HepG2 (cell line): ENCODE data around the gene ELK1. TPM values are rescaled to one million over a fixed set of nuclear protein-coding genes. Genes with fewer than 3 reads are reported as not detected.

ENCODE experiments used
- ATAD3A ChIP-seq: sonication (generic); formaldehyde crosslinking; IDR thresholded peaks from 2 replicates; pipeline ENCODE4 v1.4.0; 2020; ENCODE audit warnings: missing genetic modification reagents
- FOXM1 ChIP-seq: sonication (generic); formaldehyde crosslinking; IDR thresholded peaks from 2 replicates; pipeline ENCODE4 v1.5.0; 2020; ENCODE audit warnings: missing genetic modification reagents
- HDAC6 ChIP-seq: fragments of 200-600 bp; sonication (generic); IDR thresholded peaks from 2 replicates; pipeline ENCODE4 v1.7.0; 2017; ENCODE audit warnings: mild to moderate bottlenecking, antibody characterized with exemption, low read length, low read depth
- HOXA5 ChIP-seq: sonication (generic); formaldehyde crosslinking; IDR thresholded peaks from 2 replicates; pipeline ENCODE4 v1.4.0; 2020; ENCODE audit warnings: missing genetic modification reagents
- JARID2 ChIP-seq: sonication (generic); formaldehyde crosslinking; IDR thresholded peaks from 2 replicates; pipeline ENCODE4 v1.8.1; 2023; ENCODE audit warnings: missing genetic modification reagents, inconsistent platforms; ENCODE audit not compliant: insufficient replicate concordance
- JUNB ChIP-seq: sonication (generic); formaldehyde crosslinking; IDR thresholded peaks from 2 replicates; pipeline ENCODE4 v1.8.0; 2022; ENCODE audit warnings: missing genetic modification reagents, mild to moderate bottlenecking, borderline replicate concordance
- KAT2B ChIP-seq: fragments of 150-350 bp; IDR thresholded peaks from 2 replicates; pipeline ENCODE4 v1.6.1; 2014; ENCODE audit warnings: low read depth, low read length, borderline replicate concordance
- KLF16 ChIP-seq, 2 experiments: sonication (generic) in 1 of 2; formaldehyde crosslinking in 1 of 2; IDR thresholded peaks; 2 replicates each; pipeline versions ENCODE4 v1.6.1 to v1.8.0; 2016 to 2023; ENCODE audit warnings: missing genetic modification reagents in 2 of 2, missing compliant biosample characterization in 1 of 2
- KLF6 ChIP-seq: IDR thresholded peaks from 2 replicates; pipeline ENCODE4 v1.8.0; 2016; ENCODE audit warnings: missing biosample characterization, missing genetic modification reagents
- NFKB2 ChIP-seq: sonication (generic); formaldehyde crosslinking; IDR thresholded peaks from 2 replicates; pipeline ENCODE4 v1.4.0; 2020; ENCODE audit warnings: missing genetic modification reagents, borderline replicate concordance
- PHF20 ChIP-seq: sonication (generic); formaldehyde crosslinking; IDR thresholded peaks from 2 replicates; pipeline ENCODE4 v1.5.0; 2020; ENCODE audit warnings: mild to moderate bottlenecking, missing genetic modification reagents
- PHF8 ChIP-seq: sonication (generic); formaldehyde crosslinking; IDR thresholded peaks from 2 replicates; pipeline ENCODE4 v1.5.0; 2020; ENCODE audit warnings: missing genetic modification reagents
- RFX1 ChIP-seq: fragments of 450-650 bp; IDR thresholded peaks from 2 replicates; pipeline ENCODE4 v1.6.1; 2017
- ZFP36 ChIP-seq: fragments of 150-350 bp; IDR thresholded peaks from 2 replicates; pipeline ENCODE4 v1.6.1; 2018; ENCODE audit warnings: borderline replicate concordance, low read length, low read depth; ENCODE audit not compliant: partially characterized antibody
- ZNF12 ChIP-seq: sonication (generic); formaldehyde crosslinking; IDR thresholded peaks from 2 replicates; pipeline ENCODE4 v1.5.0; 2020; ENCODE audit warnings: missing genetic modification reagents
- ZNF331 ChIP-seq: sonication (generic); formaldehyde crosslinking; IDR thresholded peaks from 2 replicates; pipeline ENCODE4 v1.4.0; 2020; ENCODE audit warnings: missing genetic modification reagents
- ZNF549 ChIP-seq: sonication (generic); formaldehyde crosslinking; IDR thresholded peaks from 2 replicates; pipeline ENCODE4 v1.5.0; 2020; ENCODE audit warnings: missing genetic modification reagents
- ZNF672 ChIP-seq: sonication (generic); formaldehyde crosslinking; IDR thresholded peaks from 2 replicates; pipeline ENCODE4 v1.8.1; 2022; ENCODE audit warnings: missing genetic modification reagents
- ZNF713 ChIP-seq: sonication (generic); formaldehyde crosslinking; IDR thresholded peaks from 2 replicates; pipeline ENCODE4 v1.4.0; 2020; ENCODE audit warnings: mild to moderate bottlenecking, missing genetic modification reagents
- ZNF749 ChIP-seq: sonication (generic); formaldehyde crosslinking; IDR thresholded peaks from 2 replicates; pipeline ENCODE4 v1.8.0; 2022; ENCODE audit warnings: mild to moderate bottlenecking, missing genetic modification reagents, moderate library complexity, borderline replicate concordance
- ZSCAN31 ChIP-seq: sonication (generic); formaldehyde crosslinking; IDR thresholded peaks from 2 replicates; pipeline ENCODE4 v1.5.0; 2020; ENCODE audit warnings: low read depth, mild to moderate bottlenecking, missing genetic modification reagents
- polyA plus RNA-seq, 8 experiments: library from polyadenylated mRNA; depleted of rRNA in 3 of 8; stranded (reverse) in 7 of 8; unstranded in 1 of 8; fragments of >200 nt; fragmentation: Illumina TruSeq in 4 of 8; extraction: Trizol in 4 of 8; gene quantifications; 2 replicates each; pipeline versions ENCODE4 v1.2.1 to v1.2.3, GENCODE V29; 2011 to 2016; ENCODE audit warnings: low read depth in 4 of 8, missing spikeins in 1 of 8, mixed read lengths in 1 of 8; ENCODE audit not compliant: insufficient read depth in 1 of 8
- total RNA-seq, 5 experiments: library from RNA; depleted of rRNA; stranded (reverse); fragments of >200 nt; fragmentation: Illumina TruSeq; extraction: Trizol; gene quantifications; 2 replicates each; pipeline ENCODE4 v1.2.3, GENCODE V29; 2016; ENCODE audit warnings: low read depth in 1 of 5
- TF ChIP-seq, protein P1 (sequence below): sonication (generic); formaldehyde crosslinking; IDR thresholded peaks from 2 replicates; pipeline ENCODE4 v1.4.0; 2020; ENCODE audit warnings: mild to moderate bottlenecking, missing genetic modification reagents
- TF ChIP-seq, protein P2 (sequence below): sonication (generic); formaldehyde crosslinking; IDR thresholded peaks from 2 replicates; pipeline ENCODE4 v1.4.0; 2020; ENCODE audit warnings: mild to moderate bottlenecking, missing genetic modification reagents
- TF ChIP-seq, protein P3 (sequence below): IDR thresholded peaks from 2 replicates; pipeline ENCODE4 v1.6.1; 2016; ENCODE audit warnings: control low read depth
- TF ChIP-seq, protein P4 (sequence below): sonication (generic); formaldehyde crosslinking; IDR thresholded peaks from 2 replicates; pipeline ENCODE4 v1.9.0; 2021; ENCODE audit warnings: missing genetic modification reagents, borderline replicate concordance

The ELK1 gene
- total and polyA plus RNA-seq, 2 of the 13 experiments (the other 11 are each of a cell fraction or from before 2014, with no cell fraction given), result 4.3 to 7.2 TPM

DNA sequence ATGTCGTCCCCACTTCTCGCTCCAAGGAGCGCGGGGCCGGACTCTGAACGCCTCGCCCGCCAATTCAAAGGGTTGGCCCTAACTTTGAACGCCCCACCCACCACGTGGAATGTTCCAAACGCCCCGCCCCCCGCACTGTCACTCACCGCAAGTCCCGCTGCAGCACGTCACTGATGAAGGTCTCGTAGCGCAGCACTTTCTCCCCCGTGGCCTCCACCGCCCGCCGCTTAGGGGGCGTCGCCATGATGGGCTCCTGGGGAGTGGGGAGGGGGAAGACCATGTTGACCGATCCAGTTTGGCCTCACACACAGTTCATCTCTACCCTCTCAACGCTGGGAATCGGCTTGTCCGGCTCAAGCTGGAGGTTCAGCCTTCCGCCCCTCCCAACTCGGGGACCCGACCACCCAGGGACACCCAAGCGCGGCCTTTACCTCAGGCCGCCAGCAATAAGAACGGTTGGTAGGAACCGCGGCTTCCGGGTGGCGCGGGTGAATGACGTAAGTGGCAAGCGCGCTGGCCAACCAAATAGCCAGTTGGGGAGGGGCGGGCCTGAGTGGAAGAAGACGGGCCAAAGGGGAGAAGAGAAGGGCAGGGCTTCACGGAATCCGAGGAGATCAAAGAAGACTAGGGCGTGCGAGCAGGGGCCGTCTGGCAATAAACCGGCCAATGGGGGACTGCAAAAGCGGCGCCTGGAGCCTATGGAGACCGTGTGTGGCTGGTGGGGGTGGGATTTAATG is 8.5 kb upstream of the ELK1 start, which contains the start of gene UXT (continued):
- TF ChIP-seq HOXA5 (CRISPR knock-in tag) (peak; percentile 38; the same call in 1 of the 2 replicates), RFX1 (no peak), FOXM1 (no peak), ZNF672 (CRISPR knock-in tag) (no peak), JUNB (CRISPR knock-in tag) (no peak), HDAC6 (no peak), PHF8 (CRISPR knock-in tag) (peak; percentile 89), KLF6 (CRISPR knock-in tag) (0 out of 2 replicates have a peak, but pooled peaks have one; percentile 68), NFKB2 (CRISPR knock-in tag) (peak; percentile 53; the same call in 1 of the 2 replicates), ATAD3A (CRISPR knock-in tag) (no peak), PHF20 (CRISPR knock-in tag) (peak; percentile 92), ZNF331 (CRISPR knock-in tag) (peak; percentile 38; the same call in 1 of the 2 replicates), KAT2B (no peak), KLF16 (CRISPR knock-in tag; IDR thresholded peaks at IDR 0.05) (no peak), ZSCAN31 (CRISPR knock-in tag) (0 out of 2 replicates have a peak, but pooled peaks have one; percentile 21), ZNF12 (no peak), JARID2 (CRISPR knock-in tag) (no peak), ZFP36 (no peak), ZNF549 (CRISPR knock-in tag) (no peak), ZNF749 (0 out of 2 replicates have a peak, but pooled peaks have one; percentile 27), ZNF713 (CRISPR knock-in tag) (no peak)
- TF ChIP-seq, protein P1, sequence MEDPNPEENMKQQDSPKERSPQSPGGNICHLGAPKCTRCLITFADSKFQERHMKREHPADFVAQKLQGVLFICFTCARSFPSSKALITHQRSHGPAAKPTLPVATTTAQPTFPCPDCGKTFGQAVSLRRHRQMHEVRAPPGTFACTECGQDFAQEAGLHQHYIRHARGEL (CRISPR knock-in tag), result no peak
- TF ChIP-seq, protein P2, sequence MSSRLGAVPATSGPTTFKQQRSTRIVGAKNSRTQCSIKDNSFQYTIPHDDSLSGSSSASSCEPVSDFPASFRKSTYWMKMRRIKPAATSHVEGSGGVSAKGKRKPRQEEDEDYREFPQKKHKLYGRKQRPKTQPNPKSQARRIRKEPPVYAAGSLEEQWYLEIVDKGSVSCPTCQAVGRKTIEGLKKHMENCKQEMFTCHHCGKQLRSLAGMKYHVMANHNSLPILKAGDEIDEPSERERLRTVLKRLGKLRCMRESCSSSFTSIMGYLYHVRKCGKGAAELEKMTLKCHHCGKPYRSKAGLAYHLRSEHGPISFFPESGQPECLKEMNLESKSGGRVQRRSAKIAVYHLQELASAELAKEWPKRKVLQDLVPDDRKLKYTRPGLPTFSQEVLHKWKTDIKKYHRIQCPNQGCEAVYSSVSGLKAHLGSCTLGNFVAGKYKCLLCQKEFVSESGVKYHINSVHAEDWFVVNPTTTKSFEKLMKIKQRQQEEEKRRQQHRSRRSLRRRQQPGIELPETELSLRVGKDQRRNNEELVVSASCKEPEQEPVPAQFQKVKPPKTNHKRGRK (CRISPR knock-in tag), result no peak
- TF ChIP-seq, protein P3, sequence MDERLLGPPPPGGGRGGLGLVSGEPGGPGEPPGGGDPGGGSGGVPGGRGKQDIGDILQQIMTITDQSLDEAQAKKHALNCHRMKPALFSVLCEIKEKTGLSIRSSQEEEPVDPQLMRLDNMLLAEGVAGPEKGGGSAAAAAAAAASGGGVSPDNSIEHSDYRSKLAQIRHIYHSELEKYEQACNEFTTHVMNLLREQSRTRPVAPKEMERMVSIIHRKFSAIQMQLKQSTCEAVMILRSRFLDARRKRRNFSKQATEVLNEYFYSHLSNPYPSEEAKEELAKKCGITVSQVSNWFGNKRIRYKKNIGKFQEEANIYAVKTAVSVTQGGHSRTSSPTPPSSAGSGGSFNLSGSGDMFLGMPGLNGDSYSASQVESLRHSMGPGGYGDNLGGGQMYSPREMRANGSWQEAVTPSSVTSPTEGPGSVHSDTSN, result peak; percentile 80
- TF ChIP-seq, protein P4, sequence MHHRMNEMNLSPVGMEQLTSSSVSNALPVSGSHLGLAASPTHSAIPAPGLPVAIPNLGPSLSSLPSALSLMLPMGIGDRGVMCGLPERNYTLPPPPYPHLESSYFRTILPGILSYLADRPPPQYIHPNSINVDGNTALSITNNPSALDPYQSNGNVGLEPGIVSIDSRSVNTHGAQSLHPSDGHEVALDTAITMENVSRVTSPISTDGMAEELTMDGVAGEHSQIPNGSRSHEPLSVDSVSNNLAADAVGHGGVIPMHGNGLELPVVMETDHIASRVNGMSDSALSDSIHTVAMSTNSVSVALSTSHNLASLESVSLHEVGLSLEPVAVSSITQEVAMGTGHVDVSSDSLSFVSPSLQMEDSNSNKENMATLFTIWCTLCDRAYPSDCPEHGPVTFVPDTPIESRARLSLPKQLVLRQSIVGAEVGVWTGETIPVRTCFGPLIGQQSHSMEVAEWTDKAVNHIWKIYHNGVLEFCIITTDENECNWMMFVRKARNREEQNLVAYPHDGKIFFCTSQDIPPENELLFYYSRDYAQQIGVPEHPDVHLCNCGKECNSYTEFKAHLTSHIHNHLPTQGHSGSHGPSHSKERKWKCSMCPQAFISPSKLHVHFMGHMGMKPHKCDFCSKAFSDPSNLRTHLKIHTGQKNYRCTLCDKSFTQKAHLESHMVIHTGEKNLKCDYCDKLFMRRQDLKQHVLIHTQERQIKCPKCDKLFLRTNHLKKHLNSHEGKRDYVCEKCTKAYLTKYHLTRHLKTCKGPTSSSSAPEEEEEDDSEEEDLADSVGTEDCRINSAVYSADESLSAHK (CRISPR knock-in tag), result no peak
